ENCODE data around the gene TGFB1I1.

The TGFB1I1 gene

GRCh38 chr16:31470615-31471014 lies 1.3 kb upstream of the TGFB1I1 start:
- TF ChIP-seq CTCF (IDR thresholded peaks at IDR 0.05; ENCODE audit: extremely low read depth, insufficient read depth, missing control alignments), result no peak
- DNase-seq (ENCODE audit: low spot score), result no peak
- in situ Hi-C loops (cut with MboI; ENCODE audit: low pct_unique_long_range_greater_than_20kb, low sequenced_read_pairs, unreplicated experiment), result loop anchor here (25.0 kb wide), 1 partner anchor 392 kb away; the partner anchor contains the start of gene ZNF267

GRCh38 chr16:31471241-31471874 lies 594 bp upstream of the TGFB1I1 start:
- in situ Hi-C loops (cut with MboI; ENCODE audit: low pct_unique_long_range_greater_than_20kb, low sequenced_read_pairs, unreplicated experiment), result loop anchor here (25.0 kb wide), 1 partner anchor 391 kb away; the partner anchor contains the start of gene ZNF267
- TF ChIP-seq CTCF (IDR thresholded peaks at IDR 0.05; ENCODE audit: extremely low read depth, insufficient read depth, missing control alignments), result no peak
- DNase-seq (ENCODE audit: low spot score), result peak; percentile 30

GRCh38 chr16:31472709-31473203 lies 804 bp downstream of the TGFB1I1 start:
- peak; percentile 66 for DNase-seq (ENCODE audit: low spot score)
- in situ Hi-C loops (cut with MboI; ENCODE audit: low pct_unique_long_range_greater_than_20kb, low sequenced_read_pairs, unreplicated experiment), result loop anchor here (25.0 kb wide), 1 partner anchor 390 kb away; the partner anchor contains the start of gene ZNF267
- TF ChIP-seq CTCF (IDR thresholded peaks at IDR 0.05; ENCODE audit: extremely low read depth, insufficient read depth, missing control alignments), result peak; percentile 39

DNA sequence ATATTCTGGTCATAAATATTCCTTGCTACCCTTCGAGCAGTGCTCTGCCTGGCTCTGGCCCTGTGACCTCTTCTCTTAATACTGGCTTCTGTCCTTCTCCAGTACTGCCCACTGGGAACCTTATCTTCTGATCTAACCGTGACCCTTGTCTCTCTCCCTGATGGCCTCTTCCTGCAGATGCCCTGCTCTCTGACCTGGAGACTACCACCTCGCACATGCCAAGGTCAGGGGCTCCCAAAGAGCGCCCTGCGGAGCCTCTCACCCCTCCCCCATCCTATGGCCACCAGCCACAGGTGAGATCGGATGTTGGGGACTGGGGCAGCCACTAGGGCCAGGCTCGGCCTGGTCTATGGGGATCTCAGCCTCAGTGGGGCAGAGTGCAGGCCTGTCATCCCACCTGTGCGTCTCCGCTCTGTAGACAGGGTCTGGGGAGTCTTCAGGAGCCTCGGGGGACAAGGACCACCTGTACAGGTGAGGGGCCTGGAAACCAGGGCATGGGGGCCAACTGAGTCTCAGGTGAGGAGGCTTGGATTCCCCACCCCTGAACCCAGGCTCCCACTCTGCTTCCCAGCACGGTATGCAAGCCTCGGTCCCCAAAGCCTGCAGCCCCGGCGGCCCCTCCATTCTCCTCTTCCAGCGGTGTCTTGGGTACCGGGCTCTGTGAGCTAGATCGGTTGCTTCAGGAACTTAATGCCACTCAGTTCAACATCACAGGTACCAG lies 1.5 kb downstream of the TGFB1I1 start:
- in situ Hi-C loops (cut with MboI; ENCODE audit: low pct_unique_long_range_greater_than_20kb, low sequenced_read_pairs, unreplicated experiment), result loop anchor here (25.0 kb wide), 1 partner anchor 389 kb away; the partner anchor contains the start of gene ZNF267
- TF ChIP-seq CTCF (IDR thresholded peaks at IDR 0.05; ENCODE audit: extremely low read depth, insufficient read depth, missing control alignments), result no peak
- DNase-seq (ENCODE audit: low spot score), result no peak

- DNase-seq (ENCODE audit: low spot score), result no peak
- TF ChIP-seq CTCF (IDR thresholded peaks at IDR 0.05; ENCODE audit: extremely low read depth, insufficient read depth, missing control alignments), result no peak
- in situ Hi-C loops (cut with MboI; ENCODE audit: low pct_unique_long_range_greater_than_20kb, low sequenced_read_pairs, unreplicated experiment), result loop anchor here (25.0 kb wide), 1 partner anchor 388 kb away; the partner anchor contains the start of gene ZNF267
Observed at GRCh38 chr16:31474173-31474714, 2.3 kb downstream of the TGFB1I1 start.

Data from GM13977 (cell line).